NT2/D1 (cell line): ENCODE data around the gene POLE.

Experiments
- DNase-seq: peaks from one replicate; pipeline ENCODE4 v3.0.0-alpha.2; 2011; ENCODE audit warnings: low read depth, low spot score
- H3K27me3 ChIP-seq: 2 replicates; pipeline ENCODE4 v1.6.0; 2011; ENCODE audit warnings: mild to moderate bottlenecking; ENCODE audit not compliant: insufficient read length, insufficient read depth
- H3K36me3 ChIP-seq: 2 replicates; pipeline ENCODE4 v1.6.1; 2011; ENCODE audit warnings: mild to moderate bottlenecking, low read length, mixed read lengths; ENCODE audit not compliant: insufficient read depth, insufficient read length
- H3K4me1 ChIP-seq: 2 replicates; pipeline ENCODE4 v1.5.1; 2011; ENCODE audit not compliant: insufficient read depth, insufficient read length
- H3K4me3 ChIP-seq: 2 replicates; pipeline ENCODE4 v1.5.1; 2011; ENCODE audit warnings: low read depth; ENCODE audit not compliant: insufficient read length
- H3K9ac ChIP-seq: 2 replicates; pipeline ENCODE4 v1.6.0; 2011; ENCODE audit warnings: low read depth; ENCODE audit not compliant: insufficient read length
- H3K9me3 ChIP-seq: 2 replicates; pipeline ENCODE4 v1.5.1; 2011; ENCODE audit warnings: mild to moderate bottlenecking, low read length; ENCODE audit not compliant: insufficient read depth
- SUZ12 ChIP-seq: IDR thresholded peaks from 2 replicates; pipeline ENCODE4 v1.6.1; 2011; ENCODE audit not compliant: insufficient read length, insufficient read depth; ENCODE audit errors: extremely low read depth
- YY1 ChIP-seq: IDR thresholded peaks from 2 replicates; pipeline ENCODE4 v1.6.1; 2011; ENCODE audit not compliant: insufficient read length, insufficient read depth
- ZNF274 ChIP-seq: IDR thresholded peaks from 2 replicates; pipeline ENCODE4 v1.6.1; 2011; ENCODE audit warnings: mild to moderate bottlenecking, low read depth, low read length

Gene POLE

GRCh38 chr12:132673288-132674179 is 13.6 kb downstream of the POLE start:
- Histone ChIP-seq H3K27me3 (no peaks in the 10 kb centered on the region), H3K4me3 (no peak overlapping the region), H3K9me3 (no peaks in the 10 kb centered on the region), H3K36me3 (peaks cover 95% of the 10 kb centered on the region), H3K4me1 (peaks cover 2% of the 10 kb centered on the region), H3K9ac (no peak overlapping the region)
- TF ChIP-seq ZNF274 (no peak), YY1 (no peak), SUZ12 (no peak)
- no peak for DNase-seq

GRCh38 chr12:132672678-132673077 is 14.5 kb downstream of the POLE start:
- Histone ChIP-seq H3K4me1 (peaks cover 2% of the 10 kb centered on the region), H3K9me3 (no peaks in the 10 kb centered on the region), H3K9ac (no peak overlapping the region), H3K36me3 (peaks cover 94% of the 10 kb centered on the region), H3K27me3 (no peaks in the 10 kb centered on the region), H3K4me3 (no peak overlapping the region)
- no peak for TF ChIP-seq SUZ12
- no peak for TF ChIP-seq YY1
- TF ChIP-seq ZNF274 = no peak
- DNase-seq = no peak

- no peak for DNase-seq
- no peak overlapping the region for H3K4me3 ChIP-seq
- no peak overlapping the region for H3K9ac ChIP-seq
- H3K9me3 ChIP-seq = no peaks in the 10 kb centered on the region
- H3K36me3 ChIP-seq = peaks cover 94% of the 10 kb centered on the region
- TF ChIP-seq SUZ12 = no peak
- no peak for TF ChIP-seq ZNF274
- TF ChIP-seq YY1 = no peak
- H3K4me1 ChIP-seq = peaks cover 2% of the 10 kb centered on the region
- H3K27me3 ChIP-seq = no peaks in the 10 kb centered on the region
Measured at GRCh38 chr12:132672116-132672515, 15.0 kb downstream of the POLE start.

GRCh38 chr12:132669166-132669879 is 17.8 kb downstream of the POLE start:
- no peak for DNase-seq
- Histone ChIP-seq H3K4me3 (no peak overlapping the region), H3K9ac (no peak overlapping the region), H3K4me1 (peaks cover 2% of the 10 kb centered on the region), H3K27me3 (no peaks in the 10 kb centered on the region), H3K36me3 (peaks cover 94% of the 10 kb centered on the region), H3K9me3 (no peaks in the 10 kb centered on the region)
- TF ChIP-seq SUZ12 (no peak), YY1 (no peak), ZNF274 (no peak)

GRCh38 chr12:132668191-132669088 is 18.7 kb downstream of the POLE start:
- no peaks in the 10 kb centered on the region for H3K27me3 ChIP-seq
- H3K9me3 ChIP-seq = no peaks in the 10 kb centered on the region
- H3K4me3 ChIP-seq = no peak overlapping the region
- H3K9ac ChIP-seq = no peak overlapping the region
- TF ChIP-seq YY1 (no peak), SUZ12 (no peak), ZNF274 (no peak)
- no peak for DNase-seq
- peaks cover 2% of the 10 kb centered on the region for H3K4me1 ChIP-seq
- peaks cover 94% of the 10 kb centered on the region for H3K36me3 ChIP-seq

- H3K9me3 ChIP-seq = no peaks in the 10 kb centered on the region
- no peak for TF ChIP-seq SUZ12
- no peak for TF ChIP-seq ZNF274
- no peak for TF ChIP-seq YY1
- H3K4me1 ChIP-seq = peaks cover 2% of the 10 kb centered on the region
- no peak for DNase-seq
- H3K4me3 ChIP-seq = no peak overlapping the region
- H3K9ac ChIP-seq = no peak overlapping the region
- peaks cover 95% of the 10 kb centered on the region for H3K36me3 ChIP-seq
- no peaks in the 10 kb centered on the region for H3K27me3 ChIP-seq
Measured at GRCh38 chr12:132665794-132666193, 21.3 kb downstream of the POLE start.

GRCh38 chr12:132665149-132665491 is 22.0 kb downstream of the POLE start:
- Histone ChIP-seq H3K4me3 (no peak overlapping the region), H3K36me3 (peaks cover 98% of the 10 kb centered on the region), H3K9me3 (no peaks in the 10 kb centered on the region), H3K27me3 (no peaks in the 10 kb centered on the region), H3K9ac (no peak overlapping the region), H3K4me1 (peaks cover 2% of the 10 kb centered on the region)
- no peak for DNase-seq
- no peak for TF ChIP-seq ZNF274
- no peak for TF ChIP-seq SUZ12
- no peak for TF ChIP-seq YY1
